ENCODE data around the gene NECAB3. TPM values are rescaled to one million over a fixed set of nuclear protein-coding genes. Genes with fewer than 3 reads are reported as not detected.

NECAB3 gene
- total RNA-seq, 1 donor, result 22.0 TPM

DNA sequence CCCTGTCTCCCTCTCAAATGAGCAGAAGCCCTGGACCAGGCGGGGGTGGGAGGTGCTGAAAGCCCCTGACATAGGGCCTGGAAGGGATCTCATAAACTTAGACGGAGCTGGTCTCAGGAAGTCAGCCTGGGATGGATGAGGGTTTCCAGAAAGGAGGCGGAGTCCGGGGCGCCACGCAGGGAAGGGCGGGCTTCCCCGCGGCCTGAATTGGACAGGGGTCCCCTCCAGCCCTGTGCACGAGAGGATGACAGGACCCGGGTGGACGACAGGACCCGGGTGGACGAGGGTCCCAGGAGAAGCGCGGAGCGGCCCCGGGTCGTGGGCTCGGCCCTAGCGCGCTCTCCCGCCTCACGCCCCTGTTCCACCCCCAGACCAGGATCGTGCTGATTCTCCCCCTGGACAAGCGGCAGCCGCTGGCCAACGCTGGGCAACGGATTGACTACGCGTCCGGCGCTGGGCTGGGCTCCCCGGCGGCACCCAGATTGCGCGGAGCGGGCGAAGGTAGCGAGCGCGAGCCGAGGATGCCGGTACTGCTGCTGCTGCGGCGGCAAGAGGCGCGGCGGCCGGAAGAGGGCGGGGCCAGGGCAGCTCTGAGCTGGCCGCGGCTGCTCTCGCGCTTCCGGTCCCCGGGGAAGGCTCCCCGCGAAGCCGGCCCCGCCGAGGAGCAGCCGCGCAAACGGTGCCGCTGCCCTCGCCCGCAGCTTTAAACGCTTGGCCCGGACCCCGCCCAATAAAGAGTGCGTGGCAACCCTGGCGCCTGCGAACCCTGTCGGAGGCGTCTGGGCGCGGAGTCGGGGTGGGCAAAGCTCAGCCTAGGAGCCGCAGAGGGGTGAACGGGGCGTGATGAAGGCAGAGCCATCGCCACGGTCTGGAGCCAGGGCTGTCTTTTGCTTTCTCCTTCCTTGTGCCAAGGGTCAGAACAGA is 10.8 kb downstream of the NECAB3 start:
- TF ChIP-seq, protein P1, sequence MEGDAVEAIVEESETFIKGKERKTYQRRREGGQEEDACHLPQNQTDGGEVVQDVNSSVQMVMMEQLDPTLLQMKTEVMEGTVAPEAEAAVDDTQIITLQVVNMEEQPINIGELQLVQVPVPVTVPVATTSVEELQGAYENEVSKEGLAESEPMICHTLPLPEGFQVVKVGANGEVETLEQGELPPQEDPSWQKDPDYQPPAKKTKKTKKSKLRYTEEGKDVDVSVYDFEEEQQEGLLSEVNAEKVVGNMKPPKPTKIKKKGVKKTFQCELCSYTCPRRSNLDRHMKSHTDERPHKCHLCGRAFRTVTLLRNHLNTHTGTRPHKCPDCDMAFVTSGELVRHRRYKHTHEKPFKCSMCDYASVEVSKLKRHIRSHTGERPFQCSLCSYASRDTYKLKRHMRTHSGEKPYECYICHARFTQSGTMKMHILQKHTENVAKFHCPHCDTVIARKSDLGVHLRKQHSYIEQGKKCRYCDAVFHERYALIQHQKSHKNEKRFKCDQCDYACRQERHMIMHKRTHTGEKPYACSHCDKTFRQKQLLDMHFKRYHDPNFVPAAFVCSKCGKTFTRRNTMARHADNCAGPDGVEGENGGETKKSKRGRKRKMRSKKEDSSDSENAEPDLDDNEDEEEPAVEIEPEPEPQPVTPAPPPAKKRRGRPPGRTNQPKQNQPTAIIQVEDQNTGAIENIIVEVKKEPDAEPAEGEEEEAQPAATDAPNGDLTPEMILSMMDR (IDR thresholded peaks at IDR 0.05; ENCODE audit: insufficient read depth, low read depth, low read length), result no peak
- DNase-seq (ENCODE audit: low read depth), result peak; percentile 72
- H3K4me3 ChIP-seq (ENCODE audit: low read depth, low read length), result peak overlapping the region; percentile 83

DNA sequence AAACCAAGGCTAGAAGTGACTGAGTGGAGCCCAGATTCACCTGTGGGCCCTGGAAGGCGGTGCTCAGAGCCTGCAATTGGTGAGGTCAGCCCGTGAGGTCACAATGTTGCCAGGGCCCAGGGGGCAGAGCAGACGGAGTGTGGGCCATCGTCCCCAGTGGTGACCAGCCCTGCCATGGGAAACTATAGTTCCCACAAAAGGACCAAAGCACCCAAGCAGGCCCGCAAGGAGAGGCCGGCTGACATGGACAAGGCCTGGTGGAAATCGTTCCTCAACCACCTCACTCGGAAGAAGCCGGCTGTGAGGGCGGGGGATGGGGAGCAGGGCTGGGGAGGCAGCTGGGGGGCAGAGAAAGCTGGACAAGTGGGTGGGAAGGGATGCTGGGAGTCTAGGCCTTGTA is 12.1 kb downstream of the NECAB3 start, which contains the start of gene C20orf144:
Gene C20orf144, plus strand, starts transcription at position 156 of the 400 bp plus-strand sequence. Its CDS starts 19 bp downstream, at position 175.
- no peak for DNase-seq (ENCODE audit: low read depth)
- H3K4me3 ChIP-seq (ENCODE audit: low read depth, low read length), result peak within 1 kb of the TSS; percentile 83
- TF ChIP-seq, protein P1 (IDR thresholded peaks at IDR 0.05; ENCODE audit: insufficient read depth, low read depth, low read length), result no peak

GRCh38 chr20:33660685-33661058 is 13.6 kb downstream of the NECAB3 start:
- no peak for DNase-seq (ENCODE audit: low read depth)
- TF ChIP-seq, protein P1 (IDR thresholded peaks at IDR 0.05; ENCODE audit: insufficient read depth, low read depth, low read length), result no peak

GRCh38 chr20:33660035-33660684 is 14.1 kb downstream of the NECAB3 start:
- TF ChIP-seq, protein P1 (IDR thresholded peaks at IDR 0.05; ENCODE audit: insufficient read depth, low read depth, low read length), result no peak
- no peak overlapping the region for H3K4me3 ChIP-seq (ENCODE audit: low read depth, low read length)
- DNase-seq (ENCODE audit: low read depth), result no peak

More at GRCh38 chr20:33660685-33661058, 13.6 kb downstream of the NECAB3 start:
- no peak overlapping the region for H3K4me3 ChIP-seq (ENCODE audit: low read depth, low read length)

DNA sequence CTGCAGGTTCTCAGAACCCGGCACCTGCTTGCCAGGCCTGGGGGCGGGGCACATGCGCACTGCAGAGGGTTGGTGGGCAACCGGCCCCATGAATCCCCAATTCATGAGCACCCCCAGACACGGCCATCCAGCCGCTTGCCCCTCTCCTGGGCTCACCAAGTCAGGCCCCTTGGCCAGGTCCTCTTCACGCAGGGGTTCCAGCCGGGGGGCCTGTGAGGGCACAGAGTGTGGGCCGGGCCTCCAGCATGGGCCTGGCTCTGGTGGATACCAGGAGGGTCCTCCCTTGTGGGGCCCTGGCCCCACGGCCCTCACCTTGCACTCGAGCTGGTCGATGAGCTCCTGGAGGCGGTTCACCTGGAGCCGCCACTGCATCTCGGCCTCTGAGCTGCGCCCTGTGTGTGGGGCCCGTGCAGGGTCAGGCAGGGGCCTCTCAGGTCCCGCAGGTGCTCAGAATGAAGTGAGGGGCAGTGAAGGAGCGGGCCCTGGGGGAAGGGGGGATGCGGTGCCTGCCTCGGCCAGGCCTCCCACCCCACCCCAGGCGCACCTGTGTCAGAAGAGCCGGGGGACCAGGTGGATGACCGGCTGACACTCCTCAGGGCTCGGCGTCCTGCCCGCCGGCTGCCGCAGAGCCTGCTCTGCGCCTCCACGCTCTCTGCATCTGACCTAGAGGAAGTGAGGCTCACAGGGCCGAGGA is 14.7 kb downstream of the NECAB3 start:
- DNase-seq (ENCODE audit: low read depth), result no peak
- TF ChIP-seq, protein P1 (IDR thresholded peaks at IDR 0.05; ENCODE audit: insufficient read depth, low read depth, low read length), result no peak
- H3K4me3 ChIP-seq (ENCODE audit: low read depth, low read length), result no peak overlapping the region

DNA sequence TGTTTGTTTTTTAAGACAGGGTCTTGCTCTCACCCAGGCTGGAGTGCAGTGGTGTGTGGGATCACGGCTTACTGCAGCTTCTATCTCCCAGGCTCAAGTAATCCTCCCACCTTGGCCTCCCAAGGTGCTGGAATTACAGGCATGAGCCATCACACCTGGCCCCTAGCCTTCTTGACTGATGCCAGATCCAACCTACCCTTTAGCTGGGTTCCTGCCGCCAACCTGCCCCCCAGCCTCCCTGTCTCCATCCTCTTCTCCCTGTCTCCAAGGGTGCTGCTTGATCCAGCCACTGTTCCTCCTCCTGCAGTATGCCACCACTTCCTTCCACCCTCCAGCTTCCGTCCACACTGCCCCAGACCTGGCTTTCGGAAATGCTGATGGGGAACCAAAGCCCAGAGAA is 15.3 kb downstream of the NECAB3 start:
- no peak overlapping the region for H3K4me3 ChIP-seq (ENCODE audit: low read depth, low read length)
- TF ChIP-seq, protein P1 (IDR thresholded peaks at IDR 0.05; ENCODE audit: insufficient read depth, low read depth, low read length), result no peak
- DNase-seq (ENCODE audit: low read depth), result no peak

Measured in fibroblast of villous mesenchyme (primary cell).